Measurements from ENCODE around the gene JCAD. TPM values are rescaled to one million over a fixed set of nuclear protein-coding genes. Genes with fewer than 3 reads are reported as not detected.

JCAD gene
- total RNA-seq, 2 experiments from 2014 or later: 0.03 to 0.20 TPM

- DNase-seq (no peak), ATAC-seq (ENCODE audit: low read depth) (no peak)
- no peak overlapping the region for H3K4me3 Mint-ChIP-seq
- peaks cover 65% of the 10 kb centered on the region for H3K27me3 Mint-ChIP-seq
- H3K9me3 Mint-ChIP-seq: no peaks in the 10 kb centered on the region
- peaks cover 23% of the 10 kb centered on the region for H3K4me1 Mint-ChIP-seq
- H3K36me3 Mint-ChIP-seq: no peaks in the 10 kb centered on the region
- POLR2A ChIA-PET: no interaction called here
- no peak overlapping the region for H3K27ac Mint-ChIP-seq
Observed at GRCh38 chr10:30046476-30046875, 12.9 kb downstream of the JCAD start.

GRCh38 chr10:30045961-30046360 lies 13.4 kb downstream of the JCAD start:
- Mint-ChIP-seq H3K9me3 (no peaks in the 10 kb centered on the region), H3K4me3 (no peak overlapping the region), H3K27ac (no peak overlapping the region), H3K4me1 (peaks cover 23% of the 10 kb centered on the region), H3K27me3 (peaks cover 62% of the 10 kb centered on the region), H3K36me3 (no peaks in the 10 kb centered on the region)
- ATAC-seq (ENCODE audit: low read depth) (no peak), DNase-seq (no peak)
- POLR2A ChIA-PET: no interaction called here

- ATAC-seq (ENCODE audit: low read depth): no peak
- H3K36me3 Mint-ChIP-seq: no peaks in the 10 kb centered on the region
- DNase-seq: no peak
- POLR2A ChIA-PET: no interaction called here
- peaks cover 10% of the 10 kb centered on the region for H3K4me1 Mint-ChIP-seq
- no peak overlapping the region for H3K4me3 Mint-ChIP-seq
- no peak overlapping the region for H3K27ac Mint-ChIP-seq
- no peaks in the 10 kb centered on the region for H3K9me3 Mint-ChIP-seq
- peaks cover 55% of the 10 kb centered on the region for H3K27me3 Mint-ChIP-seq
Observed at GRCh38 chr10:30043476-30044270, 15.7 kb downstream of the JCAD start.

DNA sequence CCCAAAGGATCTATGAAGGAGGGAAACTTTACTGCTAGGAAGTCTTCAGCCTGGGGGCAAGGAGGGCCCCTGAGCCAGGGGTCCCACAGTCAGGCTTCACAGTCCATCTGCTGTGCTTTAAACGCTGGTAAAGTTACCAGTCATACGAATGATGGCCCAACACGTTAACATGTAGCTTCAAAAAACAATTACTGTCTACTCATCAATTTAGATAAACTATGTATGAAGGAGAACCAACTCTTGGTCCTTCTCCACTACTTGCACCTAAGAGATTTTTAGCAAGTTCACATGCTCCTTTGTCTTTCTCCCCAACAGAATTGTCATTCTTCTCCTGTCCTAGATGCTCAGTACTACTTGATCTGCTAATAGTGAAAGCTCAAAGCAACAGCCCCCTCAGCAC lies 16.6 kb downstream of the JCAD start:
- Mint-ChIP-seq H3K9me3 (no peaks in the 10 kb centered on the region), H3K27me3 (peaks cover 56% of the 10 kb centered on the region), H3K4me1 (peaks cover 7% of the 10 kb centered on the region), H3K4me3 (no peak overlapping the region), H3K27ac (no peak overlapping the region), H3K36me3 (no peaks in the 10 kb centered on the region)
- ATAC-seq (ENCODE audit: low read depth): no peak
- POLR2A ChIA-PET: no interaction called here
- no peak for DNase-seq

- H3K4me3 Mint-ChIP-seq: no peak overlapping the region
Observed at GRCh38 chr10:30041196-30042105, 17.9 kb downstream of the JCAD start.

GRCh38 chr10:30040597-30040996 lies 18.8 kb downstream of the JCAD start:
- no peak for DNase-seq
- Mint-ChIP-seq H3K4me3 (no peak overlapping the region), H3K36me3 (no peaks in the 10 kb centered on the region), H3K27ac (no peak overlapping the region), H3K4me1 (peaks cover 6% of the 10 kb centered on the region), H3K27me3 (peaks cover 56% of the 10 kb centered on the region), H3K9me3 (no peaks in the 10 kb centered on the region)
- POLR2A ChIA-PET: interaction anchor here (1.5 kb wide), 1 partner anchor 8 kb away, joined by 3 read pairs; no protein-coding TSS in a partner anchor
- no peak for ATAC-seq (ENCODE audit: low read depth)

More at GRCh38 chr10:30041196-30042105, 17.9 kb downstream of the JCAD start:
- POLR2A ChIA-PET: interaction anchor here (1.0 to 1.5 kb wide), 2 partner anchors 9 to 14 kb away, joined by 3 read pairs; no protein-coding TSS in a partner anchor
- Mint-ChIP-seq H3K9me3 (no peaks in the 10 kb centered on the region), H3K27ac (no peak overlapping the region), H3K36me3 (no peaks in the 10 kb centered on the region), H3K27me3 (peaks cover 61% of the 10 kb centered on the region), H3K4me1 (peaks cover 6% of the 10 kb centered on the region)
- DNase-seq: no peak
- ATAC-seq (ENCODE audit: low read depth): no peak

DNA sequence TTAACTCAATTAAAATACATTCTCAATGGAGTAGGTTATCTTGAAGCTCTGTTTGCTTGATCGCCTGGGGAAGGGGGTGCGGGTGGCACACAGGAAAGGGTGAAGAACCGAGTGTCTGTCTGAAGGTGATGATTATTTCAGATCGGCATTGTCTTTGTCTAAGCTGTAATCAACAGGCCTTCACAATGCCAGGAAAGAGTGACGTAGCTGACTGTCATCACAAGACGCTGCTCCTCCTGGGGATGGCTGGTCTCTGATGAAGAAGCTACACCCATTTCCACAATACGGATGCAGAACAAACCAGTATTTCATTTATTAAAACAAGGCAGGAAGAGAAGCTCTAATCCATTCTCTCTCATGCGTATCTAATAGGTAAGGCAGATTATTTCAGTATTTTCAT lies 19.4 kb downstream of the JCAD start:
- Mint-ChIP-seq H3K9me3 (no peaks in the 10 kb centered on the region), H3K4me3 (no peak overlapping the region), H3K4me1 (peaks cover 6% of the 10 kb centered on the region), H3K27ac (no peak overlapping the region), H3K27me3 (peaks cover 56% of the 10 kb centered on the region), H3K36me3 (no peaks in the 10 kb centered on the region)
- POLR2A ChIA-PET: no interaction called here
- DNase-seq: no peak
- no peak for ATAC-seq (ENCODE audit: low read depth)

GRCh38 chr10:30039567-30039966 lies 19.8 kb downstream of the JCAD start:
- H3K4me1 Mint-ChIP-seq: peaks cover 10% of the 10 kb centered on the region
- no peaks in the 10 kb centered on the region for H3K36me3 Mint-ChIP-seq
- H3K27ac Mint-ChIP-seq: no peak overlapping the region
- DNase-seq (no peak), ATAC-seq (ENCODE audit: low read depth) (no peak)
- H3K9me3 Mint-ChIP-seq: no peaks in the 10 kb centered on the region
- H3K27me3 Mint-ChIP-seq: peaks cover 56% of the 10 kb centered on the region
- POLR2A ChIA-PET: no interaction called here
- no peak overlapping the region for H3K4me3 Mint-ChIP-seq

DNA sequence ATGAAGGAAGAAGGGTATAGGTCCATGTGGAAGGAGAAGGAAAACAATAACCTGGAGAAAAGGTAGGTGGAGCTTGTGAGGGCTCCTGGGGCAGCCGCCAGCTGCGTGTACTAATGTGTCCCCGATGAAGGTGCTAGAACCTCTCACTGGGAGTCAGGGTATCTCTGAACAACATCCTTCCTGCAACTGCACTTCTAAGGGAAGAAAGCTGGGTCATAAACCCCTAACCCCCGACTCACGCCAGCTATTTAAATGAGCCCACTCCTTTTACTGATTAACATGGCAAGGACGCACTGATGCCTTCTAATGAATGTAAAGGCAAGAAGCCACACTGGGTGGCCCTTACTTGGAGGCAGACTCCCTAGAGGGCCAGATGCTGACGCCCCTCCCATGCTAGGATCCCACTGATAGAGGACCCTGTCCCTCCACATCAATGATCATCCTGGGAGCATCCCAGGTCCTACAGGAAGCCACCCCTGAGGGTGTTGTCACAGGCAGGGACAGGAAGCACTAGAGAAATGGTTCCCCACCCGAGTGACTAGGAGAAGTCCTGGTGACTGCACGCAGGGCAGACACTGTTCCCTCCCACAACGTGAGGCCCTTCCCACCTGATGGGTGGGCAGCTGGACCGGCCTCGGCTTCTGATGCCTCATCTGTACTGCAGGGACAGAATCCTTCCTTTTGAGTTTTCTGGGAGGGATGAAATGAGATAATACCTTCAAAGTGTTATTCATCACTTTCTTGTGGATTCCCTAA lies 20.4 kb downstream of the JCAD start:
- no peak for ATAC-seq (ENCODE audit: low read depth)
- Mint-ChIP-seq H3K9me3 (no peaks in the 10 kb centered on the region), H3K4me1 (peaks cover 13% of the 10 kb centered on the region), H3K36me3 (no peaks in the 10 kb centered on the region), H3K4me3 (no peak overlapping the region), H3K27me3 (peaks cover 56% of the 10 kb centered on the region), H3K27ac (no peak overlapping the region)
- no peak for DNase-seq
- POLR2A ChIA-PET: no interaction called here

DNA sequence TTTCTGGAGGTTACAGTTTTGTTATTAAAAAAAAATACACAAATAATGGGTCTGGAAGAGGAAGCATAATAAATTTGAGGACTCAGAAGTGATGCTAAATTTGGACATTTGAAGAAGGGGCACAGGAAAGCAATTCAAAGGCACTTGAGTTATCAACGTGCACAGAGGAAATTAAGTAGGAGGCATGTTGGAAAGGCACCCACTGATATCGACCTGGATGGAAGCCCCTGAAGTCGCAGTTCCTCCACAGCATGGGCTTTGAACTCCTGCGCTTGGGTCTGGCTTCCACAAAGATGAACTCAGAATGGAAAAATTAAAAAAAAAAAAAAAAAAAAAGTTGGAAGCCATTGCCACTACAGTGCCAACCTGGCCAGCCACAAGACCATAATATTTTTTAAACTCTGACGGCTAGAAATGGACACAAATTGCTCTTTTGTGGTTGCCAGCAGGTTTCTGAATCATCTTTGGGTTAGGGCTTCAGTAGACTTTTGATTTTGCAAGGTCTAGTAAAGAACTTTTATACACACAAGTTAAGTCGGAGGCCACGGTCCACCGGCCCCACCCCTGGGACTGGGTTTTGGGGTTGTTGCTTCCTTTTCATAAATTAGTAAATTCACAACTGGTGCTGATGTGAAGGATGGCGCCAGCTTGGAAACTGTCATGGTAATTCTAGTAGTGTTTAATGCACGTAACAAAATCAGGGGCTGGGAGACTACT lies 21.6 kb downstream of the JCAD start:
- H3K36me3 Mint-ChIP-seq: no peaks in the 10 kb centered on the region
- no peaks in the 10 kb centered on the region for H3K9me3 Mint-ChIP-seq
- no peak overlapping the region for H3K27ac Mint-ChIP-seq
- DNase-seq: no peak
- H3K4me1 Mint-ChIP-seq: peaks cover 11% of the 10 kb centered on the region
- H3K4me3 Mint-ChIP-seq: no peak overlapping the region
- POLR2A ChIA-PET: interaction anchor here (0.6 kb wide), 1 partner anchor 183 kb away, joined by 6 read pairs; no protein-coding TSS in a partner anchor
- H3K27me3 Mint-ChIP-seq: peaks cover 64% of the 10 kb centered on the region
- ATAC-seq (ENCODE audit: low read depth): no peak

DNA sequence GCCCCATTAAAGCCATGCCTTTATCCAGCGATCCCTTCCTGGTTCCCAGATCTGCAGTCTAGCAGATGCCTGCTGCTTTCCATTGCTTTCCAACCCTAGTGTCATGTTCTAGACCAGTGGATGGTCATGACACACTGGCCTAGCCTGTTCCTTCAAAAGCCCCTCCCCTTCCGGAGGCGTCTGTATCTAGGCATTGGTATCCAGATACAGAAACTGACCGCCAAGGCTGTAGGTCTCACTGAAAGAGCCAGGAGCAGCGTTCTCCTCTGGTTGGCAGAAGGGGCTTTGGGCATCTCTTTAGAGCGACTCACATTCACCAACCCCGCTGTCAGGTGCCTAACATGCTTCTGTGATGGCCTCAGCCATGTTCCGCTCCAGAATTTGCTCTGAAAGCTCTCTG lies 22.6 kb downstream of the JCAD start:
- H3K4me1 Mint-ChIP-seq: peaks cover 14% of the 10 kb centered on the region
- ATAC-seq (ENCODE audit: low read depth) (no peak), DNase-seq (no peak)
- POLR2A ChIA-PET: no interaction called here
- H3K9me3 Mint-ChIP-seq: no peaks in the 10 kb centered on the region
- H3K36me3 Mint-ChIP-seq: no peaks in the 10 kb centered on the region
- peaks cover 65% of the 10 kb centered on the region for H3K27me3 Mint-ChIP-seq
- no peak overlapping the region for H3K27ac Mint-ChIP-seq
- no peak overlapping the region for H3K4me3 Mint-ChIP-seq

GRCh38 chr10:30036341-30036740 lies 23.0 kb downstream of the JCAD start:
- peaks cover 13% of the 10 kb centered on the region for H3K4me1 Mint-ChIP-seq
- H3K9me3 Mint-ChIP-seq: no peaks in the 10 kb centered on the region
- no peaks in the 10 kb centered on the region for H3K36me3 Mint-ChIP-seq
- H3K27me3 Mint-ChIP-seq: peaks cover 65% of the 10 kb centered on the region
- POLR2A ChIA-PET: no interaction called here
- H3K27ac Mint-ChIP-seq: no peak overlapping the region
- DNase-seq: no peak
- no peak for ATAC-seq (ENCODE audit: low read depth)
- no peak overlapping the region for H3K4me3 Mint-ChIP-seq
